ENCODE data around the gene SNRNP27.

SNRNP27 gene

DNA sequence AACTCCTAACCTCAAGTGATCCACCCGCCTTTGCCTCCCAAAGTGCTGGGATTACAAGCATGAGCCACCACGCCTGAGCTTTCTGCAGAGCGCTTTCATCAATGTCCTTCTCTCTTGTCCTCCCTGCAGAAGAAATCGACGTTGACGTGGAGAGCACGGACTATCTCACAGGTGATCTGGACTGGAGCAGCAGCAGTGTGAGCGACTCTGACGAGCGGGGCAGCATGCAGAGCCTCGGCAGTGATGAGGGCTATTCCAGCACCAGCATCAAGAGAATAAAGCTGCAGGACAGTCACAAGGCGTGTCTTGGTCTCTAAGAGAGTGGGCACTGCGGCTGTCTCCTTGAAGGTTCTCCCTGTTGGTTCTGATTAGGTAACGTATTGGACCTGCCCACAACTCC is 44.2 kb downstream of the SNRNP27 start:
- H3K18ac ChIP-seq (ENCODE audit: low read depth in 1 of 2, low read length in 2 of 2), result no peak overlapping the region
- no peak overlapping the region for H3K4me2 ChIP-seq (ENCODE audit: low read length, poor library complexity, severe bottlenecking)
- no peak overlapping the region for H3K23ac ChIP-seq (ENCODE audit: low read length in 2 of 2)
- H3K27ac ChIP-seq (ENCODE audit: low read length, poor library complexity, severe bottlenecking), result no peak overlapping the region
- H4K8ac ChIP-seq (ENCODE audit: low read length), result no peak overlapping the region
- H2BK15ac ChIP-seq (ENCODE audit: low read depth, poor library complexity, severe bottlenecking), result no peak overlapping the region
- no peak overlapping the region for H3K9ac ChIP-seq (ENCODE audit: low read length)
- H2BK120ac ChIP-seq (ENCODE audit: low read depth, low read length), result no peak overlapping the region
- no peak overlapping the region for H2BK5ac ChIP-seq (ENCODE audit: low read depth, low read length, poor library complexity, severe bottlenecking)
- no peak overlapping the region for H2AFZ ChIP-seq (ENCODE audit: low read depth, low read length)
- peaks cover 27 to 81% of the 10 kb centered on the region in 2 experiments for H3K36me3 ChIP-seq (ENCODE audit: control insufficient read depth in 1 of 2, insufficient read depth in 2 of 2, low read depth in 1 of 2, low read length in 2 of 2)
- WGBS, result 98% methylated on average over 14 of the region's 14 CpGs
- peak overlapping the region in 1 of 2 experiments; percentile 39 for H3K4me3 ChIP-seq (ENCODE audit: insufficient read depth in 1 of 2, low read depth in 1 of 2, low read length in 2 of 2)
- no peak for DNase-seq
- H2AK5ac ChIP-seq (ENCODE audit: low read length, severe bottlenecking), result no peak overlapping the region
- H3K9me3 ChIP-seq (ENCODE audit: control insufficient read depth, low read length), result no peaks in the 10 kb centered on the region
- peaks cover 2% of the 10 kb centered on the region for H3K79me1 ChIP-seq (replicated peaks; ENCODE audit: low read length, poor library complexity, severe bottlenecking)
- peaks cover 1% of the 10 kb centered on the region for H3K4me1 ChIP-seq (ENCODE audit: control insufficient read depth, insufficient read depth, low read depth, low read length)
- H3K14ac ChIP-seq (ENCODE audit: low read length in 2 of 2), result no peak overlapping the region
- H3K27me3 ChIP-seq (ENCODE audit: control insufficient read depth in 1 of 2, insufficient read depth in 1 of 2, low read length in 2 of 2), result no peaks in the 10 kb centered on the region
- no peak overlapping the region for H4K91ac ChIP-seq (ENCODE audit: low read length)
- H3K4ac ChIP-seq (ENCODE audit: low read depth in 1 of 2, low read length in 2 of 2), result no peak overlapping the region
- H2BK12ac ChIP-seq (ENCODE audit: low read length in 2 of 2), result no peak overlapping the region

DNA sequence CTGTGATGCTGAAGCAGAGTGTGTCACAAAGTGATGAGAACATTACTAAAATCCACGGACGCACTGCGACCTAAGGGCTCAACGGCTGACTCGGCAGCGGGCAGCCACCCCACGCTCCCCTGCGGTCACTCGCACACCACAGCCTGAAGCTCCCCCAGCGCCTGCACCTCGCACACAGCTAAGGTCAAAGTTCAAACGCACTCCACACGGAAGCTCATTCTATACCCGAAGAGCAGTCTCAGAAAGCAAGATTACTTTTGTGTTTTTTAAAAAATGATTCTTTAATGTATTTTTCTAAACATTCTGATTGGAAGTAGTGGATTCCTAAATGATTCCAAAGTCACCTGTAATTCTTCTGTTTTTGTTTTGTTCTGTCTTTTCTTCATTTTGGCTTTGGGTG is 46.0 kb downstream of the SNRNP27 start:
- Histone ChIP-seq H3K4me2 (ENCODE audit: low read length, poor library complexity, severe bottlenecking) (no peak overlapping the region), H3K27ac (ENCODE audit: low read length, poor library complexity, severe bottlenecking) (no peak overlapping the region), H3K27me3 (ENCODE audit: control insufficient read depth in 1 of 2, insufficient read depth in 1 of 2, low read length in 2 of 2) (no peaks in the 10 kb centered on the region), H3K4ac (ENCODE audit: low read depth in 1 of 2, low read length in 2 of 2) (no peak overlapping the region), H2BK120ac (ENCODE audit: low read depth, low read length) (no peak overlapping the region), H2BK5ac (ENCODE audit: low read depth, low read length, poor library complexity, severe bottlenecking) (no peak overlapping the region), H4K8ac (ENCODE audit: low read length) (no peak overlapping the region), H4K91ac (ENCODE audit: low read length) (no peak overlapping the region), H3K36me3 (ENCODE audit: control insufficient read depth in 1 of 2, insufficient read depth in 2 of 2, low read depth in 1 of 2, low read length in 2 of 2) (peaks cover 27 to 88% of the 10 kb centered on the region in 2 experiments), H2AK5ac (ENCODE audit: low read length, severe bottlenecking) (no peak overlapping the region), H3K9me3 (ENCODE audit: control insufficient read depth, low read length) (no peaks in the 10 kb centered on the region), H3K18ac (ENCODE audit: low read depth in 1 of 2, low read length in 2 of 2) (no peak overlapping the region), H2BK12ac (ENCODE audit: low read length in 2 of 2) (no peak overlapping the region), H3K4me3 (ENCODE audit: insufficient read depth in 1 of 2, low read depth in 1 of 2, low read length in 2 of 2) (no peak overlapping the region), H3K9ac (ENCODE audit: low read length) (no peak overlapping the region), H3K4me1 (ENCODE audit: control insufficient read depth, insufficient read depth, low read depth, low read length) (no peaks in the 10 kb centered on the region), H3K79me1 (replicated peaks; ENCODE audit: low read length, poor library complexity, severe bottlenecking) (peaks cover 2% of the 10 kb centered on the region), H3K23ac (ENCODE audit: low read length in 2 of 2) (no peak overlapping the region), H3K14ac (ENCODE audit: low read length in 2 of 2) (no peak overlapping the region), H2BK15ac (ENCODE audit: low read depth, poor library complexity, severe bottlenecking) (no peak overlapping the region), H2AFZ (ENCODE audit: low read depth, low read length) (no peak overlapping the region)
- 92% methylated on average over 13 of the region's 14 CpGs for WGBS
- DNase-seq, result no peak

DNA sequence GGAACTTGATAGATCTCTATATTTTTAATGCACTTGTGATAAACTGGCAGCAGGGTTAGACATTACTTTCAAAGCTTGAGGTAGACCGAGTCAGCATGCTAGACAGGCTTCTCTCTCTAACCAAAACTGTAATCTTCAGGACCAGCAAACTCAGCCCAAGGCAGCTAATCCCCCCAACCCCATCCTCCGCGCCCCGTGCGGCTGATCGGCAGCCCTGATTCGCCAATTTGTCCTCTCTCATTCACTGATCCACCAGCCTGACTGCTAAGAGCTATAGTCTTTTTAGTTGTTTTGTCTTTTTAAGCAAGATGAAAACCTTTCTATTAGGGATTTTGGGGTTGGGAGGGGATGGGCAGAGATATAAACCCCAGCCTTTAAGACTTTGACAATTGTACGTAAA is 46.9 kb downstream of the SNRNP27 start:
- no peak overlapping the region for H4K91ac ChIP-seq (ENCODE audit: low read length)
- H3K4me3 ChIP-seq (ENCODE audit: insufficient read depth in 1 of 2, low read depth in 1 of 2, low read length in 2 of 2), result no peak overlapping the region
- DNase-seq, result no peak
- no peak overlapping the region for H3K23ac ChIP-seq (ENCODE audit: low read length in 2 of 2)
- H3K36me3 ChIP-seq (ENCODE audit: control insufficient read depth in 1 of 2, insufficient read depth in 2 of 2, low read depth in 1 of 2, low read length in 2 of 2), result peaks cover 25 to 81% of the 10 kb centered on the region in 2 experiments
- no peak overlapping the region for H2AK5ac ChIP-seq (ENCODE audit: low read length, severe bottlenecking)
- no peak overlapping the region for H2BK5ac ChIP-seq (ENCODE audit: low read depth, low read length, poor library complexity, severe bottlenecking)
- H3K18ac ChIP-seq (ENCODE audit: low read depth in 1 of 2, low read length in 2 of 2), result no peak overlapping the region
- peaks cover 1% of the 10 kb centered on the region for H3K79me1 ChIP-seq (replicated peaks; ENCODE audit: low read length, poor library complexity, severe bottlenecking)
- no peak overlapping the region for H2AFZ ChIP-seq (ENCODE audit: low read depth, low read length)
- H2BK15ac ChIP-seq (ENCODE audit: low read depth, poor library complexity, severe bottlenecking), result no peak overlapping the region
- H3K9me3 ChIP-seq (ENCODE audit: control insufficient read depth, low read length), result no peaks in the 10 kb centered on the region
- H3K27ac ChIP-seq (ENCODE audit: low read length, poor library complexity, severe bottlenecking), result no peak overlapping the region
- WGBS, result 96% methylated on average over 1 of the region's 8 CpGs
- H3K4me1 ChIP-seq (ENCODE audit: control insufficient read depth, insufficient read depth, low read depth, low read length), result no peaks in the 10 kb centered on the region
- H3K14ac ChIP-seq (ENCODE audit: low read length in 2 of 2), result no peak overlapping the region
- H3K9ac ChIP-seq (ENCODE audit: low read length), result no peak overlapping the region
- H3K27me3 ChIP-seq (ENCODE audit: control insufficient read depth in 1 of 2, insufficient read depth in 1 of 2, low read length in 2 of 2), result no peaks in the 10 kb centered on the region
- no peak overlapping the region for H3K4ac ChIP-seq (ENCODE audit: low read depth in 1 of 2, low read length in 2 of 2)
- no peak overlapping the region for H4K8ac ChIP-seq (ENCODE audit: low read length)
- H3K4me2 ChIP-seq (ENCODE audit: low read length, poor library complexity, severe bottlenecking), result no peak overlapping the region
- H2BK12ac ChIP-seq (ENCODE audit: low read length in 2 of 2), result no peak overlapping the region
- no peak overlapping the region for H2BK120ac ChIP-seq (ENCODE audit: low read depth, low read length)

DNA sequence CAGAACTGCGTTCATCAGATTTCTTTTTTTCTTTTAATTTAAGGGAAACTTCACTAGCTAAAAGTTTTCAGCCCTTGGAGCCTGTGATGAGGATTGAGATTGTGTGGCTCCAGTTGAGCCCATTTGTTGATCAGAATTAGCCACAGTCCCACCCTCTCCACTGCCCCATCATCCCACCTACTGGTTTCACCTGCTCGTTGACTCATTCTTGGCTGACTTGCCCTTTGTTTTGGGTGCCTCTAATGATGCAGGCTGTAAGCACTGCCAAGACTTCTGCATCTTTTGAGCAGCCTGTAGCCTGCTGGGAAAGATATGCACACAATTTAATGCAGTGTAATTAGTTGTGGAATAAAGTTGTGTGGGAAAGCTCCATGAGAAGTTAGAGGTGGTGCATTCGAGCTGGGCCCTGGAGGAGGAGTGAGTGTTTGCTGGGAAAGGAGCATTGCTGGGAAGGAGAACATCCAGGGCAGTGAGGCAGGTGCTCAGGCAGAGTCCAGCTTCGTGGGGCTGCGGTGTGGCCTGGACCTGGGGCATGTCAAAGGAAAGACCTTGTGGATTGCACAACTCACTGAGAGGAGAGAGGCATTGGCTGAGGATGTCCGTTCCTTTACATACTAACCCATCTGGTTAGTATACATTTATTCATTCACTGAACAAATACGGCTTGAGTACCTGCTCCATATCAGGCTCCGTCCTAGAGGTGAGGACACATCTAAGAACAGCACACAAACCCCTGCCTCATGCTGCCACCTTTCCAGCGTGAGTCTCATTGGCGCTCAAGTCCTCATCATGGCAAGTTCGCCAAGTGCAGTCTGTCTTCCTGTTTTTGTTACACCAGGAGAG is 49.5 kb downstream of the SNRNP27 start:
- H3K9ac ChIP-seq (ENCODE audit: low read length), result no peak overlapping the region
- no peak overlapping the region for H2BK15ac ChIP-seq (ENCODE audit: low read depth, poor library complexity, severe bottlenecking)
- no peak overlapping the region for H2AFZ ChIP-seq (ENCODE audit: low read depth, low read length)
- H2AK5ac ChIP-seq (ENCODE audit: low read length, severe bottlenecking), result no peak overlapping the region
- no peak overlapping the region for H3K18ac ChIP-seq (ENCODE audit: low read depth in 1 of 2, low read length in 2 of 2)
- no peak for DNase-seq
- H3K4me1 ChIP-seq (ENCODE audit: control insufficient read depth, insufficient read depth, low read depth, low read length), result peaks cover 8% of the 10 kb centered on the region
- H2BK120ac ChIP-seq (ENCODE audit: low read depth, low read length), result no peak overlapping the region
- H3K9me3 ChIP-seq (ENCODE audit: control insufficient read depth, low read length), result no peaks in the 10 kb centered on the region
- H4K91ac ChIP-seq (ENCODE audit: low read length), result no peak overlapping the region
- no peaks in the 10 kb centered on the region for H3K27me3 ChIP-seq (ENCODE audit: control insufficient read depth in 1 of 2, insufficient read depth in 1 of 2, low read length in 2 of 2)
- H3K4me2 ChIP-seq (ENCODE audit: low read length, poor library complexity, severe bottlenecking), result no peak overlapping the region
- no peak overlapping the region for H4K8ac ChIP-seq (ENCODE audit: low read length)
- H3K36me3 ChIP-seq (ENCODE audit: control insufficient read depth in 1 of 2, insufficient read depth in 2 of 2, low read depth in 1 of 2, low read length in 2 of 2), result peaks cover 5 to 56% of the 10 kb centered on the region in 2 experiments
- WGBS, result 93% methylated on average over 10 of the region's 11 CpGs
- no peak overlapping the region for H3K23ac ChIP-seq (ENCODE audit: low read length in 2 of 2)
- no peak overlapping the region for H2BK5ac ChIP-seq (ENCODE audit: low read depth, low read length, poor library complexity, severe bottlenecking)
- H3K79me1 ChIP-seq (replicated peaks; ENCODE audit: low read length, poor library complexity, severe bottlenecking), result no peaks in the 10 kb centered on the region
- no peak overlapping the region for H3K4me3 ChIP-seq (ENCODE audit: insufficient read depth in 1 of 2, low read depth in 1 of 2, low read length in 2 of 2)
- H2BK12ac ChIP-seq (ENCODE audit: low read length in 2 of 2), result no peak overlapping the region
- H3K14ac ChIP-seq (ENCODE audit: low read length in 2 of 2), result no peak overlapping the region
- no peak overlapping the region for H3K4ac ChIP-seq (ENCODE audit: low read depth in 1 of 2, low read length in 2 of 2)
- no peak overlapping the region for H3K27ac ChIP-seq (ENCODE audit: low read length, poor library complexity, severe bottlenecking)

Measured in mesenchymal stem cell (in vitro differentiated cells and primary cell).